HG02798 (cell line): ENCODE measurements around the gene FAM76B.

Experiments
- ATAC-seq: cut with Tn5 transposase; IDR thresholded peaks from one replicate; pipeline ENCODE4 v1.9.1; 2021; ENCODE audit warnings: mild to moderate bottlenecking; ENCODE audit not compliant: unreplicated experiment, poor library complexity

Gene FAM76B

GRCh38 chr11:95734009-95734572 lies 55.5 kb downstream of the FAM76B start:
- ATAC-seq = no peak

GRCh38 chr11:95732930-95733602 lies 56.5 kb downstream of the FAM76B start:
- ATAC-seq = no peak

GRCh38 chr11:95729462-95729861 lies 60.1 kb downstream of the FAM76B start:
- ATAC-seq = no peak

- no peak for ATAC-seq
Observed at GRCh38 chr11:95728790-95729189, 60.8 kb downstream of the FAM76B start.

GRCh38 chr11:95728094-95728493 lies 61.5 kb downstream of the FAM76B start:
- no peak for ATAC-seq

GRCh38 chr11:95727620-95728019 lies 62.0 kb downstream of the FAM76B start:
- no peak for ATAC-seq

- no peak for ATAC-seq
Observed at GRCh38 chr11:95727111-95727510, 62.5 kb downstream of the FAM76B start.

GRCh38 chr11:95725196-95725595 lies 64.4 kb downstream of the FAM76B start:
- no peak for ATAC-seq

GRCh38 chr11:95723361-95723942 lies 66.1 kb downstream of the FAM76B start:
- ATAC-seq = no peak

- ATAC-seq = no peak
Observed at GRCh38 chr11:95720195-95720594, 69.4 kb downstream of the FAM76B start.
